HFFc6 (cell line): ENCODE results near the gene HTRA3. TPM values are rescaled to one million over a fixed set of nuclear protein-coding genes. Genes with fewer than 3 reads are reported as not detected.
A peak's percentile ranks its signal among the peaks of the same experiment; 100 is the strongest.

ENCODE experiments used
- DNase-seq: peaks from one replicate; pipeline ENCODE4 v3.0.0-alpha.2; 2018
- H3K27ac Mint-ChIP-seq: 2 replicates; pipeline ENCODE4 v1.8.0; 2020; ENCODE audit warnings: mild to moderate bottlenecking, mixed read lengths
- H3K27me3 Mint-ChIP-seq: 2 replicates; pipeline ENCODE4 v1.8.0; 2021; ENCODE audit warnings: mild to moderate bottlenecking, moderate library complexity, mixed read lengths; ENCODE audit not compliant: insufficient read depth
- H3K36me3 Mint-ChIP-seq: 2 replicates; pipeline ENCODE4 v1.8.0; 2021; ENCODE audit warnings: low read depth, mixed read lengths
- H3K4me1 Mint-ChIP-seq: 2 replicates; pipeline ENCODE4 v1.8.0; 2020; ENCODE audit warnings: low read depth, mixed read lengths
- H3K4me3 Mint-ChIP-seq: 2 replicates; pipeline ENCODE4 v1.8.0; 2020; ENCODE audit warnings: mild to moderate bottlenecking, moderate library complexity, mixed read lengths
- H3K9me3 Mint-ChIP-seq: 2 replicates; pipeline ENCODE4 v1.8.0; 2020; ENCODE audit warnings: mild to moderate bottlenecking, mixed read lengths
- total RNA-seq, 6 experiments: library from RNA; stranded (reverse); fragmentation: NEBNext Ultra II Directional; extraction: Animal tissue kit (Norgen Biotek cat#: 25700); gene quantifications; 2 replicates in 1 of 6; 3 replicates in 5 of 6; pipeline ENCODE4 v1.2.3, GENCODE V29; 2021
- TF ChIP-seq, protein P1 (sequence below): fragments of 200-600 bp; sonication (generic); IDR thresholded peaks from 2 replicates; pipeline ENCODE4 v1.5.0; 2021; ENCODE audit warnings: antibody characterized with exemption, mild to moderate bottlenecking

HTRA3 gene
- total RNA-seq, 6 experiments from 2014 or later = 4.2 to 7.0 (median 4.8) TPM

DNA sequence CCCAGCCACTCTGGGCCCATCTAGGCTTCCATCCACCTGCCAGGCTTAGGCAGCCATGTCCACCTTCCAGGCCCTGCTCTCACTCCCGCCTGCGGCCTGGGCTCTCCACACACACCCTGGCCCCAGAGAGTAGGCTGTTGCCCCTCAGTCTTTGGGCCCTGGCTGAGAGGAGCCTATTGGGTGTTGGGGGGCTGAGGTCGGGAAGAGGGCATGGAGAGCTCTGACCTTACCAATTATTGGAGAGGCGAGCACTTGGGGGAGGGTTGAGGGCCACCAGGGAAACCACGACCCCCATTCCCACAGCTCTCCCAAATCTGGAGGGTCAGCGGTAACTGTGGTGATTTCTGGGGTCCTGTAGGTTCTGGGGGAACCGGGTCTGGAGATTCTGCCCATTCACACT is 38.2 kb downstream of the HTRA3 start:
- H3K36me3 Mint-ChIP-seq = peaks cover 16% of the 10 kb centered on the region
- peaks cover 14% of the 10 kb centered on the region for H3K4me1 Mint-ChIP-seq
- H3K4me3 Mint-ChIP-seq = no peak overlapping the region
- H3K9me3 Mint-ChIP-seq = peaks cover 12% of the 10 kb centered on the region
- H3K27ac Mint-ChIP-seq = no peak overlapping the region
- H3K27me3 Mint-ChIP-seq = peaks cover 10% of the 10 kb centered on the region
- no peak for DNase-seq
- TF ChIP-seq, protein P1, sequence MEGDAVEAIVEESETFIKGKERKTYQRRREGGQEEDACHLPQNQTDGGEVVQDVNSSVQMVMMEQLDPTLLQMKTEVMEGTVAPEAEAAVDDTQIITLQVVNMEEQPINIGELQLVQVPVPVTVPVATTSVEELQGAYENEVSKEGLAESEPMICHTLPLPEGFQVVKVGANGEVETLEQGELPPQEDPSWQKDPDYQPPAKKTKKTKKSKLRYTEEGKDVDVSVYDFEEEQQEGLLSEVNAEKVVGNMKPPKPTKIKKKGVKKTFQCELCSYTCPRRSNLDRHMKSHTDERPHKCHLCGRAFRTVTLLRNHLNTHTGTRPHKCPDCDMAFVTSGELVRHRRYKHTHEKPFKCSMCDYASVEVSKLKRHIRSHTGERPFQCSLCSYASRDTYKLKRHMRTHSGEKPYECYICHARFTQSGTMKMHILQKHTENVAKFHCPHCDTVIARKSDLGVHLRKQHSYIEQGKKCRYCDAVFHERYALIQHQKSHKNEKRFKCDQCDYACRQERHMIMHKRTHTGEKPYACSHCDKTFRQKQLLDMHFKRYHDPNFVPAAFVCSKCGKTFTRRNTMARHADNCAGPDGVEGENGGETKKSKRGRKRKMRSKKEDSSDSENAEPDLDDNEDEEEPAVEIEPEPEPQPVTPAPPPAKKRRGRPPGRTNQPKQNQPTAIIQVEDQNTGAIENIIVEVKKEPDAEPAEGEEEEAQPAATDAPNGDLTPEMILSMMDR = no peak

DNA sequence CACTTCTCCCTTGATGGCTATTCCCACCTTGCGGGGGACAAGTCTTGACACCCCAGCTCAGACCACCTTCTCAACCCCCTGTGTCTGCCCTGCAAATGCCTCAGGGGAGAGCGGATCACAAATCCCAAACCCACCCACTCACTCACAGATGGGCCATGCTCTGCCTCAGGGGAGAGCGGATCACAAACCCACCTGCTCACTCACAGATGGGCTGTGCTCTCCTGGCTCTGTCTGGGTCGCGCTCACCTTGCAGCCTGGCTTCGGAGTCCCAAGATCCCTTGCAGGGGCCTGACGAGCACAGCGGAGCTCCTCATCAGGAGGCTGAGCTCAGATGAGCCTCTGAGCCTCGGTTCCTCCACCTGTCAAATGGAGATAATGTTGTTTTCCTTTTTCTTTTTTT is 38.6 kb downstream of the HTRA3 start:
- peaks cover 16% of the 10 kb centered on the region for H3K36me3 Mint-ChIP-seq
- TF ChIP-seq, protein P1 = no peak
- no peak overlapping the region for H3K27ac Mint-ChIP-seq
- no peak for DNase-seq
- H3K4me1 Mint-ChIP-seq = peaks cover 10% of the 10 kb centered on the region
- no peak overlapping the region for H3K4me3 Mint-ChIP-seq
- H3K27me3 Mint-ChIP-seq = peaks cover 10% of the 10 kb centered on the region
- H3K9me3 Mint-ChIP-seq = peaks cover 13% of the 10 kb centered on the region

DNA sequence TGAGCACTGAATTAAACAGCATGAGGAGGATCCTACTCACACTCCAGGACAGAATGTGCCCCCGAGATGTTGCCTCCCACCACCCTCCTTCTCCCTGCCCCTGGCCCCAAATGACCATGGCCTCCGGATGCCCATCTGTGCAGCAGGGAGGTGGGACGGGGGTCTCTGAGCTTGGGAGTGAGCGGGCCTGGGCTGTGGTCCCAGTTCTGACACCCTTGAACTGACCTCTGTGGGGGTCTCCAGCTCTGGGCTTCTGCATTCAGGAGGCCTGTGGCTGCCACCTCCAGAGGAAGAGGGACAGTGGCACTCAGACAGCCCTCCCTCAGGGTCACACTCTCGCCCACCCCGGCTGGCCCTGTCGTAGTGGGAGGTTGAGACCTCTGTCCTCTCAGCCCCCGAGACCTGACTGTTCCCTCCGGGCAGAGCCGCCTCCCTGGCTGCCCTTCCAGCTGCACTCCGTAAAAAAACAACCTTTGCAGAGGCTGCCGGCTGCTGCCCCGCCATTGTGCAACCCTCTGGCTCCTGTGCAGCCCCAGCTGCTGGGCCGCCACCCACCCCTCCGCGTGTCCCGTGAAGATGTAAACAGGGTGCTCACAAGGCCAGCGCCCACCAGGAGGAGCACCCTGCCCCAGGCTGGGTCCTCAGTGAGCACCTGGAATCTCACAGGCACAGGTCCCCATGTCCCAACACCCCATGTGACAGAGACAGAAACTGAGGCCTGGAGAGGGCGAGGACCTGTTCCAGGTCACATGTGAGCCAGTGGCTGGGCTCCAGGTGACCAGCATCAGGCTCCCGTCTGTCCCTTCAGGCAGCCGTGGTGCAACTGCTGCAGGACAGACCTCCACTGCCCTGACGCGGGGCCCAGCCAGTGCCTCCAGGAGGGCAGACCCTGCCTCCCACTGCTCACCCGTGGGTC is 39.6 kb downstream of the HTRA3 start:
- Mint-ChIP-seq H3K4me3 (no peak overlapping the region), H3K9me3 (peaks cover 16% of the 10 kb centered on the region), H3K27ac (no peak overlapping the region), H3K27me3 (peaks cover 8% of the 10 kb centered on the region), H3K36me3 (peaks cover 18% of the 10 kb centered on the region; the same call in 1 of the 2 replicates), H3K4me1 (peaks cover under 1% of the 10 kb centered on the region; the same call in 1 of the 2 replicates)
- no peak for DNase-seq
- TF ChIP-seq, protein P1 = peak; percentile 41

DNA sequence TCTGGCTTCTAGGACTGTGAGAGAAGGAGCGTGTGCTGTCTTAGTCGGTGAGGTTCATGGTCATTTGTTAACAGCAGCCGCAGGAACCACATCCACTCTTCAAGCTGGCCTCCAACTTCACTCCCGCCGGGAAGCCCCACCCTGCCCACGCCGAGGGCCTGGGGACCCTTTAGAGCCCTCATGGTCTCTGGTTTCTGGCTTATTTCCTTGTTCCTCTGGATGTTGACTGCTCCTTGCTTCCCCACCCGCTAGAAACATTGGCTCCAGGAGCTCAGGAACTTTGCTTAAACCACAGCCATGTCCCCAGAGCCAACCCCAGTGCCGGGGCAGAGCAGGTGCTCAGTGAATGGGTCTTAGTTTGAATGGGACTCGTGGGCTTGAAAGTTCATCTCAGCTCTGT is 40.8 kb downstream of the HTRA3 start:
- no peak for DNase-seq
- TF ChIP-seq, protein P1 = no peak
- no peak overlapping the region for H3K4me3 Mint-ChIP-seq

DNA sequence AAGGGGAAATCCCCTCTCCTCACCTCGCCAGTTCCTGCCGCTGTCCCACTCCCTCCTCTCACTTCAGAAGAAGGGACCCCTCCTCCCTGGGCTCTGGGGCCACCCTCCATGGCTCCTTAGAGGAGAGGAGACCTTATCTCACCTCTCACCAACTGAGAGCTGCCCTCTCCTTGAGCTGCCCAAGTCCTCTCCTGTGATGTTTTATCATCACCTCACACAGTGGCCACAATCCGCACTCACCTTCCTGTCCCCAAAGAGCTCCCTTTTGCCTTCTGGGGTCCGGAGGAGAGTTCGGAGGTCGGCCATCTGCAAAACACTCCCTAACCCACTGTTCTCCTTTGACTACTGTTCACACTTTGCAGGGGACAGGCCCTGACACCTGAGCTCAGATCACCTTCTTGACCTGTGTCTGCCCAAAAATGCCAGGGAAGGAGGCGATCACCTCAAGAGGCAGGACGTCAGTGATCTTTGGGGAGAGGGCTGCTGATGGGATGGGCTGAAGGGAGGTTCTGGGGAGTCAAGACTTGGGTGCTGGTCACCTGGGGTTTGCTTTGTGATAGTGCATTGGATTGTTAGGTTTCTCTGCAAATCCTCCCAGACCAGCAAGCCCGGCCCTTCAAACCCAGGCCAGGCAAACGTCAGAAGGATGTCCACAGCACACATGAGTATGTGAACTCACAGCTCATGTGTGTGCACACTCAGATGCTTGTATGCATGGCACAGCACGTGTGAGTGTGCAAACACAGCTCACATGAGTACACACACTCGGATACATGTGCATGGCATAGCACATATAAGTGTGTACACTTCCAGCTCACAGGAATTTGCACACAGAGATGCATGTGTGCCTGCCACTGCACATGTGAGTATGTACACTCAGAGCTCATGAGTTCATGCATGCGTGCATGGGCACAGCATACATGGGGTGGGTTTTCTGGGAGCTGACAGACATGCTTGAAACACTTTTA is 41.8 kb downstream of the HTRA3 start:
- Mint-ChIP-seq H3K36me3 (peaks cover 19% of the 10 kb centered on the region; the same call in 1 of the 2 replicates), H3K4me1 (peaks cover 13% of the 10 kb centered on the region), H3K27ac (no peak overlapping the region), H3K9me3 (peaks cover 16% of the 10 kb centered on the region), H3K27me3 (peaks cover 12% of the 10 kb centered on the region), H3K4me3 (no peak overlapping the region)
- DNase-seq = no peak
- TF ChIP-seq, protein P1 = no peak

More for the DNA sequence above, 40.8 kb downstream of the HTRA3 start:
- peaks cover 16% of the 10 kb centered on the region for H3K9me3 Mint-ChIP-seq
- H3K4me1 Mint-ChIP-seq = peaks cover 2% of the 10 kb centered on the region
- H3K27me3 Mint-ChIP-seq = peaks cover 12% of the 10 kb centered on the region
- peaks cover 19% of the 10 kb centered on the region; the same call in 1 of the 2 replicates for H3K36me3 Mint-ChIP-seq
- H3K27ac Mint-ChIP-seq = no peak overlapping the region
